Hematopoietic multipotent progenitor cell treated with erythropoietin and hydrocortisone succinate and interleukin-3 and kit ligand, for 8 days (in vitro differentiated cells): ENCODE results near the gene DPY19L3.

Experiments
- DNase-seq: peaks from one replicate; pipeline ENCODE4 v3.0.0-alpha.2; 2015

Gene DPY19L3

DNA sequence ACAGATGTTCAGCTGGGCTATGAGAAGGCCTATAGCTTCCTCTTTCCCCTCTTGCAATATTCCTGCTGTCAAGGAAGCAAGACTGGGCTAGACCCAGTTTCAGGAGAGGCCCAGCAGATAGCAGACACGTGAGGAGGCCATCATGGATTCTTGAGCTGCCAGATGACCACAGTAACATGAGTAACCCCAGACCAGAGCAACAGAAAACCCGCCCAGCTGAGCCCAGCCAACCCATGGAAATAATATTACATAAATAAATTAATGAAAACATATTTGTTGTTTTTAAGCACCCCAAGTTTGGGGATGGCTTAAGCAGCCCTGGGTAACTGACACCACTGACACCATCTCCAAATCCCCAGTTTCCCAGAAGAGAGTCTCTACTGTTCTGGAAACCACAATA is 125.2 kb downstream of the DPY19L3 start:
- DNase-seq, result no peak

DNA sequence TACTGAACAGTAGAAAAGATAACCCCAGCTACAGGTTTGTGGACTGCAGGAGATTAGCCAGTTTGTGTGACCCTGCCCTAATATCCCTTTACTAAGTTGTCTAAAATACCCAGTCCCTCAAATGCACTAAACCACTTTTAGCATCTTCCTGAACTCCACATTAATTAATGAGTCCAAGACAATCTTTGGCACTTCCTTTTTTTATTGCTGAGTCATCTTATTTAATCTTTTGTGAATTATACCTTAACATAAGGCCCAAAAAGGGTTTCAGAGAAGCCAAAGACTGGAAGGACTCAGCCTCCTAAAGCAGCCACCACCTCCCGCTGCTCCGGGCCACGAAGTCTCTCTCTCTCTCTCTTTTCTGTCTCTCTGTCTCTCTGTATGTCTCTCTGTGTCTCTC is 126.7 kb downstream of the DPY19L3 start:
- DNase-seq, result no peak
